Endometrial microvascular endothelial cells (primary cell): ENCODE measurements around the gene PRM2. TPM values are rescaled to one million over a fixed set of nuclear protein-coding genes. Genes with fewer than 3 reads are reported as not detected.

ENCODE experiments used
- in situ Hi-C: cut with HindIII; loops from 2 replicates; pipeline ENCODE4 v1.10.0; 2017; ENCODE audit warnings: low sequenced_read_pairs, low pct_unique_long_range_greater_than_20kb; ENCODE audit errors: inconsistent ontology term
- total RNA-seq: library from RNA; depleted of rRNA; stranded (reverse); fragments of >200 nt; gene quantifications from one replicate; pipeline ENCODE4 v1.2.3, GENCODE V29; 2015; ENCODE audit errors: inconsistent ontology term

PRM2 gene
- total RNA-seq, 1 donor from 2014 or later, result not detected

- in situ Hi-C loops, result loop anchor here (25.0 kb wide), 1 partner anchor 108 kb away; no protein-coding TSS in a partner anchor
These were observed 22.0 kb downstream of the PRM2 start for GRCh38 chr16:11253995-11254912.

GRCh38 chr16:11253009-11253994, 23.0 kb downstream of the PRM2 start:
- in situ Hi-C loops, result loop anchor here (25.0 kb wide), 1 partner anchor 109 kb away; no protein-coding TSS in a partner anchor

- in situ Hi-C loops, result loop anchor here (25.0 kb wide), 1 partner anchor 110 kb away; no protein-coding TSS in a partner anchor
These were observed 23.8 kb downstream of the PRM2 start for GRCh38 chr16:11252482-11252931.

DNA sequence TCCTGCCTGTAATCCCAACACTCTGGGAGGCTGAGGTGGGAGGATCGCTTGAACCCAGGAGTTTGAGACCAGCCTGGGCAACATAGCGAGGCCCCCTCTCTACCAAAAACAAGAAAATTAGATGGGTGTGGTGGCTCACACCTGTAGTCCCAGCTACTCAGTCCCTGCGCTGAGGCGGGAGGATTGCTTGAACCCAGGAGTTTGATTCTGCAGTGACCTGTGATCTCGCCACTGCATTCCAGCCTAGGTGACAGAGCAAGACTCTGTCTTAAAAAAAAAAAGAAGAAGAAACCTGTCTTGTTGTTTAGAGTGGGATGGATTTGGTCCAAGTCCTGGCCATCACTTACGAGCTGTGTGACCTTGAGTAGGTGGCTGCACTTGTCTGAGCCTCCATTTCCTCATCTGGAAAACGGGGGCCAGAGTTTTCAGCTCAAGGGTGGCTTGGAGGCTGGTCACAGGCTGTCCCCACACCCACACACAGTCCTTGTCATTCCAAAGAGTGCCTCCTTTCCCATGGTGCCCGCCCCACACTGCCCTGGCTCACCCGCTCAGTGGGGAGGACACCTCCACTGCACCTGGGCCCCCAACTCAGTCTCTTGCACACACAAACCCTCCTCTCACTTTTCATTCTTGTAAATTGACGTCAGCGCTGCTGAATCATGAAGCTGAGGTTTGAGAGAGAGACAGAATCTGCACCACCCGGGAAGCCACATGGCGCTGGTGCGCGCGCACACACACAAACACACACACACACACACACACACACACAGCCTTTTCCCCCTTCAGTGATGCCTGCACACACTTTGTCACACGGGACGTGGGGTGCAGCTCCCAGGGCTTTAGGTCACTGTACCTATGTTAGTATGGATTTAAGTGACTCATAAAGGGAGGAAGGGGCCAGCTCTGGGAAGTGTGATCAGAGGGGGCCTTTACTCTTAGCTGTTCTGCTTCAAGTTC, 24.5 kb downstream of the PRM2 start:
- in situ Hi-C loops, result loop anchor here (25.0 kb wide), 1 partner anchor 110 kb away; no protein-coding TSS in a partner anchor

GRCh38 chr16:11250786-11251524, 25.3 kb downstream of the PRM2 start:
- in situ Hi-C loops, result loop anchor here (25.0 kb wide), 1 partner anchor 111 kb away; no protein-coding TSS in a partner anchor

DNA sequence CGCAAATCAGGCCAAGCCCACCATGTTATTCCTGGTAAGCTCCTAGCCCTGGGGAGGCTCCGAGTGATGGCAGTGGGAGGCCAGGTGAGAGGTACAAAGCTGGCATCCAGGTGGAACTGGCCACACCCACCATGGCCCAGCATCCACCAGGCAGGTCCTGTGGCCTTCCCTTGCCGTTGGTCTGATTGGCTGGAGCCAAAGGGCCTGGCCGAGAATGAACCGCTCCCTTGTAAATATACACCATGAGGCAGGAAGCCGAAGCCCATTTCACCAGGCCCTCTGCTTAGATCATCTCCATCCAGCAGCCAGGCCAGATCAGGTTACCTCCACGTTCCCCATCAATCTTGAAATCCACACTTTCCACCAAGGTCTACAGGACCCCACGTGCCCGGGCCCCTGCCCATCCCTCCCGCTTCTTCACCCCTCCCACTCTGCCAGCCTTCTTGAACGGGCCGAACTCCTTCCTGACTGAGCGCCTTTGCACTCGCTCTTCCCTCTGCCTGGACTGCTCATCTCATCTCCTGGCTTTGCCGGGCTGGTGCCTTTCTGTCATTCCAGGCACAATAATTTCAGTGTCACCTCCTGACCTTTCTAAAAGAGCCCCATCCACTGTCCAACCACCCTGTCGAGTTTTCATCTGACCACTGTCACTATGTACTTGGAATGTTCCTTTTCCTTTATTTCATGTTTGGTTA, 26.0 kb downstream of the PRM2 start:
- in situ Hi-C loops, result loop anchor here (25.0 kb wide), 1 partner anchor 112 kb away; no protein-coding TSS in a partner anchor

DNA sequence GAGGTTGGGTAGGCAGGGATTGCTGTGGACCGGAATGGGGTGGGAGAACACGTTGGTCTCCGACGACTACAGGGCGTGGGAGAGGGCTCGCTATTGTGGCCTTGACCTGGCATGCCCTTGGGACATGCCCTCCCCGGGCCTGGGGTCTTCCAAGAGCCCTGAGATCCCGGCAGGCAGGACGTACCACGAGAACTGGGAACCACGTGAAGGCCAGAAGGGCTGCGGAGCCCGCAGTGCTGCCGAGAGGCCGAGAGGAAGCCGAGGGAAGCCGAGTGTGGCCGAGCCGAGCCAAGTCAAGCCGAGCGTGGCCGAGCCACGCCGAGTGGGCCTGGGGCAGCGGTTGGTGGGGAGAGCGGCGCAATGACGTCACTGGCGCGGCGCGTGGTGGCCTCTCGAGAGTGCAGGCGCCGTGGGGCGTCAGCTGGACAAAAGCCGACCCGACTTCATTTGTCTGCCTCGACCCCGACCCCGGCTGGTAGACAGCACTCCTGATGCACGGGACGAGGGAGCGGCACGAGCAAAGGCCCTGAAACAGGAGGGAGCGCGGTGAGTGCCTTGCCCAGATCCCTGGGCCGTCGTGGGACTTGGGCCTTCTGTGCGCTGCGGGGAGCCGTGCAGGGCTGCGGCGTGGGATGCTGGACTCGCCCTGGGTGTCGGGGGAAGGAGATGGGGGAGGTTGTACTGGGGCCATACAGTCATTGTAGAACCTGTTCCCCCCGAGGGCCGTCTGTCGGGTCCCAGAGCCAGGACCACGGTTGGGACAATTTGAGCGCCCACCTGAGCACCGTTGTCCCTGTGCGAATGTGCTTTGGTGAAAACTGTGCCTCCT, 26.8 kb downstream of the PRM2 start:
- in situ Hi-C loops, result loop anchor here (25.0 kb wide), 1 partner anchor 113 kb away; no protein-coding TSS in a partner anchor

DNA sequence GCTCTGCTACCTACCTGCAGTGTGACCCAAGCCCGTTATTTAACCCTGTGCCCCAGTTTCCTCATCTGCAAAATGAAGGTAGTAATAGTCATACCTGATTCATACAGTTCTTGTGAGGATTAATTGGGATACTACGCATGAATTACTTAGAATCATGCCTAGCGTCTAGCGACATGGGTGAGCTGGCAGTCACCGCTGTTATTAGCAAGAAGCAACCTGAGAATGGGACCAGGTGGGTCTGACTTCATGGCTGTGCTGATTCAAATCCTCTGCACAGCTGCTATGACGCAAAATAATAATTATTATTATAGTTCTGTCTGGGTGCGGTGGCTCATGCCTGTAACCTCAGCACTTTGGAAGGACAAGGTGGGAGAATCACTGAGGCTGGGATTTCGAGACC, 28.1 kb downstream of the PRM2 start:
- in situ Hi-C loops, result no loop called here

DNA sequence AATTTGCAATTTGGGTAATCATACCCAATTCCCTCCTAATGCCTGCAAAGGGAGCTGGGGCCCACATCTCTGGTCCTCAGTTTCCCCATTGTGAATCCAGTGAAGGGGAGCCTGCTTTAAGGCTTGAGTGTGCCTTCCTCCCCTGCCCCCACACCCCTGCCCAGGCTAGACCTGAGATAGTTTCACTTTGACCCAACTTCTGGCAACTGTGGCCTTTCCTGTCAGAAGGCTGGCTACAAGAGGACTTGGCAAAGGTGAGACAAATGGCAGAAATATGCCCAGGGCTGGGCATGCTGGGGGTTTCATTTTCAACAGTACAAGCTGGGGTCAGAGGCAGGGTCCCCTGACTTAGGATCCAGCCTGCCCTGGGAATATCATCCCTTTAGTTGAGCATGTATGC, 30.3 kb downstream of the PRM2 start:
- in situ Hi-C loops, result no loop called here

GRCh38 chr16:11245222-11245737, 31.0 kb downstream of the PRM2 start:
- in situ Hi-C loops, result no loop called here

DNA sequence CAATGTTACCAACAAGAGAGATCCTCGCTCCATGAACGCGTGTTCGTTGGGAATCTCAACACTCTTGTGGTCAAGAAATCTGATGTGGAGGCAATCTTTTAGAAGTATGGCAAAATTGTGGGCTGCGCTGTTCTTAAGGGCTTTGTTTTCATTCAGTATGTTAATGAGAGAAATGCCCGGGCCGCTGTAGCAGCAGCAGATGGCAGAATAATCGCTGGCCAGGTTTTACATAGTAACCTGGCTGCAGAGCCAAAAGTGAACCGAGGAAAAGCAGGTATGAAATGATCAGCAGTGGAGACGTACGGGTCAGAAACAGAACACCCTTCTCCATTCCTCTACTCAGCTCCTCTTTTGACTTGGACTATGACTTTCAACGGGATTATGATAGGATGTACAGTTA, 33.6 kb downstream of the PRM2 start:
- in situ Hi-C loops, result no loop called here

- in situ Hi-C loops, result no loop called here
These were observed 34.6 kb downstream of the PRM2 start for GRCh38 chr16:11241480-11242204.

- in situ Hi-C loops, result no loop called here
These were observed 35.4 kb downstream of the PRM2 start for GRCh38 chr16:11240636-11241473.
